HG03342 (cell line): ENCODE measurements around the gene SUFU.
"Not testable (repeated sequence)": the region's sequence is repeated elsewhere in the genome, so short reads cannot be mapped to it uniquely, and the experiment has no call there.

Experiments
- ATAC-seq: cut with Tn5 transposase; IDR thresholded peaks from one replicate; pipeline ENCODE4 v1.9.1; 2021; ENCODE audit warnings: mild to moderate bottlenecking, moderate library complexity; ENCODE audit not compliant: unreplicated experiment

SUFU gene

GRCh38 chr10:102511583-102512274 is 8.0 kb downstream of the SUFU start:
- ATAC-seq, result peak; percentile 94

DNA sequence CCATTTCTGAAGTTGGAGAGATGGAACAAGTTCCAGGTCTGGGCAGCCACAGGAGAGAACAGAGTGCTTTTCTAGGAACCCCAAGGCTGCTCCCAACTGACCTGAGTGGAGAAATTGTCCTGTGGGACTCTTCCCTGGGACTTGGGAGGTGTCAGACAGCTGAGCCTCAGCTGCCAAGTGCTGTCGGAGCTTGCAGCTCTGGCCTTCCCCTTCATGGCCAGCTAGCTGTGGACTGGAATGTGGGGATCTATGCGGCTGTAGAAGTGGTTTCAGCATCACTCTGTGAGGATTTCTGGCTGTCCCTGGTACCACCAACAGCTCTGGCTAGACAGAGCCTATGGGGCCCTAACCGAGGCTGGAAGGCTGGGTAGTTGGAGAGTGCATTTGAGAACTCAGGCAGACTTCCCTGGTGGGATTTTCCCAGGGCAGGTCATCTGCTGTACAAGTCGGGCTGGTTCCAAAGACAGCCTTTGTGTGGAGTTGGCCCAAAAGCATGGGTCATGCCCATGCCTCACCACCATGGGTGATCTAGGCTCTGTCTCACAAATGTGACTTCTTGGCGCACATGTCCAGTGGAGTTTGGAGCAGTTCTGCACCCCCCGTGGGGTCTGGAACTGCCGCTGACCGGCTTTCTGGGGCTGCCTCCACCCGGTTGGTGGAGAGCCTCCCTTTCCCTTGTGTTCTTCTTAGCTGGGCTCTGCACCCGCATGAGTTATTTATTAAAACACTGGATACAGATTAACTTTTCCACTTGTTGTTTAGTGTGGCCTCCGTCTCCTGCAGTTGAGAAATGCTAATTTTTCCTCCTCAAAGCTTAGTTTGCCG is 10.9 kb downstream of the SUFU start:
- ATAC-seq, result no peak

GRCh38 chr10:102515724-102516123 is 12.0 kb downstream of the SUFU start:
- no peak for ATAC-seq

DNA sequence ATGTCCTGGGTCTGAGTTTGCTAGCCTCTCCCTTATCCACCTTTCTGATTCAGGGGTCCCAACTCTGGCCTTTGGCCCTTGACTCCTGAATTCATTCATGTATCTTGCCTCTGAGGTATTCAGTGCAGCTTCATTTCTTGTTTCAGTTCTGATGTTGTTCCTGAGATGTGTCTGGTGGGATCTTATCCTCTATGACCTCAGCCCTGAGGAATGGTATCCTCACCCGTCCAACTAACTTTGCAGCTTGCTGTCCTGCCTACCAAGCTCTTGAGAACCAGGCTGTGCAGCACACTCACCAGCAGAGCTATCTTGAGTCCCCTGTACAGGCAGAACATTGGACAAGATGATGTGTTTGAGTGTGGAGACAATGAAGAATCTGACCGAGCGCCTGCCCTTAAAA is 13.8 kb downstream of the SUFU start:
- ATAC-seq, result no peak

GRCh38 chr10:102519246-102519825 is 15.6 kb downstream of the SUFU start:
- no peak for ATAC-seq

- no peak for ATAC-seq
These were observed 19.1 kb downstream of the SUFU start for GRCh38 chr10:102522874-102523249.

DNA sequence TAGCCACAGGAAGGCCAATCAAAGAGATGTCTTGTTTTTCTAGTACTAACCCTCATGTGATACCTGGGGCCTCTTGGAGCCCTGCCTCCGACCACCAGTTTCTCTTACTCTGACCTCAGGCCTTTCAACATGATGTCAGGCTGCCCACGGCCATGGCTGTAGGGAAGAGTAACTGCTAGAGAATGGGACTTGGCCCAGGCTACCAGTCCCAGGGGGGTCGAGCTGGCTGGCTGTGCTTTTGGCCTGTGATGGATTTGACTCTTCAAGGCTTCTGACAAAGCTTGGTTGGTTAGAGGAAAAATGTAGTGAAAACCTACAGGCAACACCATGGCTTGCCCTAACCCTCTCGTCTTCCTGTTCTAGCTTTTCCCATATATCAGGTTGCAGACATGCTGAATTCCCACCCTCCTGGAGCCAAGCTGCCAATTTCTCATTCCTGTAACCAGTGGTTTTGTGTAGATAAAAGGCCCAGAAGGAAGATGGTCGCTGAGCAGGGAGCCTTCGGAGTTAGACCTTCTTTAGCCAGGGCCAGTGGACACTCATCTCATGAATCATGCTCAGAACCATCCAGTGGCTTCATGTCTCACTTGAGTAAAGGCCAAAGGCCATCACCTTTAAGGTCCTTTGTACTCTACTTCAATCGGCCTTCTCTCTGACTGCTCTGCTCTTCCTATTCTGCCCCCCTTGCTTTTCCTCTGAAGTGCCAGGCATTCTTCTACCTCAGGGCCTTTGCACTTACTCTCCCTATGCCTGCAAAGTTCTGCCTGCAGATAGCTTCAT is 19.7 kb downstream of the SUFU start:
- ATAC-seq, result no peak

- ATAC-seq, result no peak
These were observed 21.0 kb downstream of the SUFU start for GRCh38 chr10:102524746-102525145.

DNA sequence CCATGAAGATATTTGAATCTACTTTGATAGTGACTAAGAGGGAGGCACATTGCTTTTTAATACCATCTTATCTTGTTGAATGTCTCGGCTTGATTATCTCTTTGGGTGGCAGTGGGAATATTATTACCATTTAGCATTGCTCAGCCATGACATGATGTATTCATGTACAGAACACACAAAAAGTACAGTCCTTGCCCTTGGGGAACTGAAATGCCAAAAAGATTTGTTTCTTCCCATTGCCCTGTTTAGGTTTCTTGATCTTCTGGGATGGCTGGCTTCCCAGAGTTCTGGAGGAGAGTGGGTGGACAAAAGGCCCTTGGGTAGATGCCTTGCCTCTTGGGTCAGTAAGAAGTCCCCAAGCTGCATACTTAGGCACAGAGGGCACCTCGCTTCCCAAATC is 23.8 kb downstream of the SUFU start:
- no peak for ATAC-seq

DNA sequence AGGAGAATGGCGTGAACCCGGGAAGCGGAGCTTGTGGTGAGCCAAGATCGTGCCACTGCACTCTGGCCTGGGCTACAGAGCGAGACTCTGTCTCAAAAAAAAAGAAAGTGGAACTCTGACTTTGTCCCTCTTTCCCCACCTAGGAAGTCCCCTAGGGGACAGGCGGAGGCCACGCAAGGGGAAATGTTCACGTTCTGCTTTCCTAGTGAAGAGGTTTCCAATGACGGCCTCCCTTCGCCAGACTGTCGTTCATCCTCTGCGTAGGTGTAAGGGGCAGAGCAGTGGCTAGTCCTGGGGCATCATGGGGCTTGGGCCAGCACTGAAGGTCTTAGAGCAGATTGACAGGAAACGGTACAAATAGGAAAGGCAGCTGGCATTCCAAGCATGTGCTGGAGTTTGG is 30.6 kb downstream of the SUFU start:
- no peak for ATAC-seq

GRCh38 chr10:102534966-102535365 is 31.2 kb downstream of the SUFU start:
- not testable (repeated sequence) for ATAC-seq

GRCh38 chr10:102535481-102536147 is 31.8 kb downstream of the SUFU start:
- no peak for ATAC-seq

DNA sequence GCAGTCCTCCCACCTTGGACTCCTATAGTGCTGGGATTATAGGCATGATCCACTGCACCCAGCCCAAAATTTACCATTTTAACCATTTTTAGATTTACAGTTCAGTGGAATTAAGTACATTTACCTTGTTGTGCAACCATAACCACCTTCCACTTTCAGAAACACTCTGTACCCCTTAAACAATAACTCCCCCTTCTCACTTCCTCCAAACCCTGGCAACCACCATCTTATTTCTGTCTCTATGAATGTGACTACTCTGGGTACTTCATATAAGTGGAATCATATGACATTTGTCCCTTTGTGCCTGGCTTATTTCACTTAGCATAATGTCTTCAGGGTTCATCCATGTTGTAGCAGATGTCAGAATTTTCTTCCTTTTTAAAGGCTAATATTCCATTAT is 33.6 kb downstream of the SUFU start:
- ATAC-seq, result peak; percentile 50

DNA sequence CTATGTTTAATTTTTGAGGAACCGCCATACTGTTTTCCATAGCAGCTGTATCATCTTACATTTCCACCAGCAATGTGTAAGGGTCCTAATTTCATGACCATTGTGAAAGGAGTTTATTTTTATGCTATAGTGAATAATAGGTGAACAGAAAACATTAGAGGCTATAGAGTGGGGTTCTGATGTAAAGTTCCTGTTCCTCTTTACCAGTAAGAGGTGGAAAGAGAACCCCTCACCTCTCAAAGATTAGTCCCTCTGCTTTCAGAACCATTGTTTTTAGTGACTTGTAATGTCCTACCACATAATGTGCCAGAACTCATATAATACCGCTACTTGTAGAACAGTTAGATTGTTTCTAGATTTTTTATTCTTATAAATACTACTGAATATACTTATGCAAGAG is 34.2 kb downstream of the SUFU start:
- no peak for ATAC-seq

DNA sequence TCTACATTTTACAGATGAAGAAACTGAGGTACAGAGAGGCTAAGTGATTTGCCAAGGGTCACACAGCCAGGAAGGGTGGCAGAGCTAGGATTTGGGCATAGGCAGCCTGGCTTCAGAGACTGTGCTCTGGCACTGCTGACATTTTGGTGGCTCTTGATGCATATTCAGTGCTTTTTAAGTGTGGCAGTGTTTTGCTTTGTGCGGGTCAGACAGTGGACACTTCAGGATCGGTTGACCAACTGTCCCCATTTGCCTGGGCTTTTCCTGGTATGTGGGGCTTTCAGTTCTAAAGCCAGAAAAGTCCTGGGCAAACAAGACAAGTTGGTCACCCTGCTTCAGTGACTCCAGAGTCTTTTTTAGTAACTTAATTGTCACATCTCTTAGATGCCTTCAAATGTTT is 35.0 kb downstream of the SUFU start:
- no peak for ATAC-seq

DNA sequence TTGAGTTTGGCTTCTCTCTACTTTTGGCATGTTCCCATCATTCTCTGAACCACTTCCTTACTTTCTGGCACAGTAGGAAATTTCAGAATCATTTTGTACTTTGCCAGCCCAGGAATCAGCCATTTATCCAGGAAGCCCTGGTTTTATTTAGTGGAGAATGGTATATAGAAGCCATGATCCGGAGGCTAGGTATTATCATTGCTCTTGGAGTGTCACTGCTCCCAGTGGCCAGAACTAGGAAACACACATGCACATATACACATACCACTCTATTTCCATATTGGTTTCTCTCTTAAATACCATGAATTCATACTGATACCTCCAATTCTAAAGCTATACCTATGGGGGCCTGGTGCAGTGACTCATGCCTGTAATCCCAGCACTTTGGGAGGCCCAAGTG is 36.3 kb downstream of the SUFU start:
- no peak for ATAC-seq

DNA sequence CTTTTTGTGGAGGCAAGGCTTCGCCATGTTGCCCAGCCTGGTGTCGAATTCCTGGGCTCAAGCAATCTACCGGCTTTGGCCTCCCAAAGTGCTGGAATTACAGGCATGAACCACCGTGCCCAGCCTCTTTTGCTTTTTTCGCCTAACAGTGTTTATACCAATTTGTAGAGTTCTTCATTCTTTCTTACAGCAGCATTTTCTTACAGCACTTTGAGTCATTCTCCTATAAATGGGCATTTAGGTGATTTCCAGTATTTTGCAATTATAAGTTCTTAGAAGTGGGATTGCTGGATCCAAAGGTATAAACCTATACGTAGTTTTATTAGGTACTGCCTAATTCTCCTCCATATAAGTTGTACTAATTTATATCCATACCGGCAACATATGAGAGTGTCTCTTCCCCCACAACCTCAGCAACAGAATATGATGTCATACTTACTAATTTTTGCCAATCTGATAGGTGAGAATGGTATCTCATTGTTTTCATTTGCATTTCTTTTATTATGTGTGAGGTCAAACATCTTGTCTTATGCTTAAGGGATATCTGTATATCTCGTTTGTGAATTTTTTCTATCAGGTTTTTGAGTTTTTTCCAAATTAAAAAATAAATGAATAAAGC is 39.1 kb downstream of the SUFU start:
- ATAC-seq, result no peak

- ATAC-seq, result no peak
These were observed 41.6 kb downstream of the SUFU start for GRCh38 chr10:102545265-102545871.

DNA sequence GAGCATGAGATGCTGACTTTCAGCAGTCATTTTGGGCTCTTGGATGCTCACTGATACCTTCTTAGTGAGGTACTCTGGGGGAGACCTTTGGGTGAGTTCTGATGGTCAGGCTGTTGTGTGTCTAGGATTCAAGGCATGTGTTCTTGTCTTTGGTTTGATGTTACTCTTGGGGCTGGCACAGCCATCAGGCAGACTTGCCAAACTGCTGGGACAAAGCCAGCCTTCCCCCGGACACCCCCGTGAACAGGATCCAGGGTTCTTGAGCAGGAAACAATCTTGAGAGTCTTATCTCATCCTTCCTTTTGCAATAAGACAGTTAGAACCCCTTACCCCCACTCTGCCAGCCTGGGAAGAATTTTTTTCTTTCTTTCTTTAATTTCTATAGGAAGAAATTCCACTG is 42.2 kb downstream of the SUFU start:
- ATAC-seq, result no peak
